GM19372 (cell line): ENCODE data around the gene SNTN.
"Not testable (repeated sequence)": the region's sequence is repeated elsewhere in the genome, so short reads cannot be mapped to it uniquely, and the experiment has no call there.

Experiments used
- ATAC-seq: cut with Tn5 transposase; IDR thresholded peaks from one replicate; pipeline ENCODE4 v1.9.1; 2021; ENCODE audit warnings: mild to moderate bottlenecking, low read depth, moderate library complexity; ENCODE audit not compliant: unreplicated experiment

SNTN gene

GRCh38 chr3:63652066-63652725 is at the start of gene SNTN:
Gene SNTN (plus strand): TSS chr3:63652675. CDS start chr3:63652688, 13 bp downstream.
- ATAC-seq = no peak

GRCh38 chr3:63607716-63608115 is 44.8 kb upstream of the SNTN start:
- no peak for ATAC-seq

GRCh38 chr3:63609408-63609807 is 43.1 kb upstream of the SNTN start:
- no peak for ATAC-seq

GRCh38 chr3:63609834-63610233 is 42.6 kb upstream of the SNTN start:
- ATAC-seq = no peak

- ATAC-seq = no peak
Measured at GRCh38 chr3:63611382-63611781, 41.1 kb upstream of the SNTN start.

DNA sequence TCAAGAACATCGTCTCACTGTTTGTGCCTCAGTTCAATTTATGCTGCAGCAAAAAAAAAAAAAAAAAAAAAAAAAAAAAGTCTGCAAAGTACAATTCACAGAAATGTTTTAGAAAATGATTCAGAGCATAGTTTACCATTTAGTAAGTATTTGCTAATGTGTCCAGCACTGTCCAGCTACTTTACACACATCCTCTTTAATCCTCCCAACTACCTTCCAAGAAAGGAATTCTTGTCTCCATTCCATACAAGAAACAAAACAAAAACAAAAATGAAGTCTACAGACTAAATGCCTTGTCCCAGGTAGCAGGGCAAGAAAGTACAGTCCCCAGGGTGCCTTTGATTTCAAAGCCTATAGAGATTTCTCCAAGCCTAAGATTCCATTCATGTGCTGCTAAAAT is 38.9 kb upstream of the SNTN start:
- no peak for ATAC-seq

DNA sequence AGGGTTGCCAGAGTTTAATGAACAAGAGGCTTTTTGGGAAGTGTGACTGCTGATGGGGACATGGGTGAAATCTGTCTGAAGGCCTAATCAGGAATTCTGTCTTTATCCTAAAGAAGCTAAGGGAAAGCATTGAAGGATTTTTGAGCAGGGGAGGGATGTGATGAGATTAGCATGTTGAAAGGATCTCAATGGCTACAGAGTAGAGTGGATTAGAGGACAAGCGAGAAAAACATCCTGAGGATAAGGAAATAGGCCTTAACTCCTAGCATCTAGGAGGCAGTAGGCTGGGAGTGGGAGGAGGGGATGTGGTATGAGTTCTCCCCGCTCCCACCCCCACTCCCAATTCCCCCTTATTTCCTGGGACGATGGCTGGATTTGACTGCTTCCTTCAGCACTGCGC is 35.1 kb upstream of the SNTN start:
- ATAC-seq = no peak

DNA sequence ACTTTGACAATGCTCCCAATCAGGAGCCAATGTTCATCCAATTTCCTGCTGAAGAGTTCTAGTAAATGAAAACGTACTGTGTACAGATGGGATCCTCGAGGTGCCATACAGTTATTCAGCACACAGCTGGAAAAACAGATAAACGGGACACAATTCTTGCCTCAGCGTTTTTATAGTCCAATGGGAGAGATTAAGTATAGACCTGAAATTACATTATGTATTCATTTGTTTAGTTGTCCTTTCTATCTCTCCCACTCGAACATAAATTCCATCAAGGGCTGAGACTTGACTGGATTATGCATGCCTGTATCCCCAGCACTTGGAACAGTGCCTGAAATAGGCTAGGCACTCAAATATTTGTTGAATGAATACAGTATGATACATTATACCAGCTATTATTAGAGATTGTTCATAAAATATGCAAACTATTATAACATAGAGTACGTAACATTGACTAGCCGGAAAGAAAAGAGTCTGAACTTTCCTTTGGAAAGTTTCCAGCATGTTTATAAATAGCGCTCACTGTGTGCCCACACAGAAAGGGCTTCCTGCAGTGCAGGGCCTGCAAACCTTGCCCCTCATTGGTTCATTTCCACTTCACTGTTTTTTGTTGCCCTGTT is 27.4 kb upstream of the SNTN start:
- ATAC-seq = no peak

GRCh38 chr3:63631670-63632069 is 20.8 kb upstream of the SNTN start:
- no peak for ATAC-seq

- ATAC-seq = no peak
Measured at GRCh38 chr3:63635186-63635585, 17.3 kb upstream of the SNTN start.

DNA sequence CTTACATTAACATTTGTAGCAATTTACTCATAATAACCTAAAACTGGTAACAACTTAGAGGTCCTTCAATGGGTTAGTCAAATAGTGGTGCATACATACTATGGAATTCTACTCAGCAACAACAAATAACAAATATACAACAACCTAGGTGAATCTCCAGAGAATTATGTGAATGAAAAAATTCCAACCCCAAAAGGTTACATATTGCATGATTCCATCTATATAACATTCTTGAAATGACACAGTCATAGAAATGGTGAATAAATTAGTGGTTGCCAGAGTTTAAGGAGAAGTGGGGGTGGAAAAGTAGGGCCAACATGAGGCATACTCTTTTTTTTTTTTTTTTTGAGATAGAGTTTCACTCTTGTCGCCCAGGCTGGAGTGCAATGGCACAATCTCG is 12.7 kb upstream of the SNTN start:
- no peak for ATAC-seq

DNA sequence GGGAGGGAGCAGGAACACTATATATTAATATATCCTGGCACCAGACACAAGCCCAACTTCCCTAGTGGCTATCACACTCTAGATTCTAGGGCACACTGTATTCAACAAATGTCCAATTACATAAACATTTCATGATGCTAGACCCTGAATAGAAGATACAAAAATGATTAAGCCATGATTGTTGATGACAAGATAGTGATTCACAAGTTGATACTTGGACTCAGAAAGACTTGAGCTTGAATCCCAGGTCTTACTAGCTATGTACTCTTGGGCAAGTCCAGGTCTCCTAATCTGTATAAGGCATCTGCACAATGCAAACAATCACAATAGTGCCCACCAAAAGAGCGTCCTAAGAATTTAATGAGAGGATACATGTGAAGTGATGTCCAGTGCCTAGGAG is 10.0 kb upstream of the SNTN start:
- ATAC-seq = no peak

- no peak for ATAC-seq
Measured at GRCh38 chr3:63644212-63644797, 8.2 kb upstream of the SNTN start.

DNA sequence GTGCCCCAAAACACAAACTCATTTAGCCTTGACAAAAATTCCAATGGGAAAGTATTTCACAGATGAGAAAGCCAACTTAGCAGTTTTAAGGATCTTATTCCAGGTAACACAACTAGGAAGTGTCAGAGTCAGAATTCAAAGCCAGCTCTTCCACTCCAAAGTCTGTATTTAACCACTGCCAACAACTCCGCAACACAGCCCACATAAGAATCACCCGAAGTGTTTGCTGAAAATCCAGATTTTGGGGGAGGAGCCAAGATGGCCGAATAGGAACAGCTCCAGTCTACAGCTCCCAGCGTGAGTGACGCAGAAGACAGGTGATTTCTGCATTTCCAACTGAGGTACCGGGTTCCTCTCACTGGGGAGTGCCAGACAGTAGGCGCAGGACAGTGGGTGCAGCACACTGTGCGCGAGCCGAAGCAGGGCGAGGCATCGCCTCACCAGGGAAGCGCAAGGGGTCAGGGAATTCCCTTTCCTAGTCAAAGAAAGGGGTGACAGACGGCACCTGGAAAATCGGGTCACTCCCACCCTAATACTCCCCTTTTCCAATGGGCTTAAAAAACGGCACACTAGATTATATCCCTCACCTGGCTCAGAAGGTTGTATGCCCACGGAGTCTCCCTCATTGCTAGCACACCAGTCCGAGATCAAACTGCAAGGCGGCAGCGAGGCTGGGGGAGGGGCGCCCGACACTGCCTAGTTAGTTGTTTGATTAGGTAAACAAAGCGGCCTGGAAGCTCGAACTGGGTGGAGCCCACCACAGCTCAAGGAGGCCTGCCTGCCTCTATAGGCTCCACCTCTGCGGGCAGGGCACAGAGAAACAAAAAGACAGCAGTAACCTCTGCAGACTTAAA is 7.3 kb upstream of the SNTN start:
- not testable (repeated sequence) for ATAC-seq

DNA sequence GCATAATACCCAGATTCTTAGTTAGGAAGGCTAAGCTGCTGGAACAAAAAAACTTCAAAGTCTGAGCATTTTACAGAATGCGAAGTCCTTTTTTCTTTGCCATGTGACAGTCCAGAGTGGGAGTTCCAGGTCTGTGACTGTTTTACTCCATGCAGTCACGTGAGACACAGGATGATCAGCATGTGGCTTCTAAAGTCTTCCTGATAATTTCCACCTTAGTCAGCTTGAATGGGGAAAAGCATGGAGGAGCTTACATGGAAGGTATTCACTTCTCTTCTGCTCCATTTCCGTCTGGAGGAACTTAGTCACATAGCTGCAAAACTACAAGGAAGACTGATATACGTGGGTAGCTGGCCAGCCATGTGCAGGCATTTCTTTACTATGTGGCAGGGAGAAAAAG is 1.7 kb downstream of the SNTN start:
- no peak for ATAC-seq

DNA sequence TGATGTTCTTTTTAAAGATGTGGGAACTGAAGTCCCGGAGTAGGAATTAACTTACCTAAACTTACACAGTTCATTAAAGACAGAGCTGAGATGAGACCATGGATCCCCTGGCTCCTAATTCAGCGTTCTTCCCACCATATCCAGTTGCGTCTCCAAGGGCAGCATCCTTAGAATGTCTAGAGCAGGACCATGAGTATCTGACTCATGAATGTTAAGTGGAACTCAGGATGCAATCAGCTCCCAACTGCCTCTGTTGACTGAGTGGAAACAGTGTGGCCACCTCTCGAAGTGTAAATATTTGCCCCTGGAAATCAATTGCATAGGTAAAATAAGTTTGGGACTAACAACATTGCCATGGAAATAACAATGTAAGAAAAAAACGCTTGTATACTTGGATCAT is 2.5 kb downstream of the SNTN start:
- no peak for ATAC-seq

DNA sequence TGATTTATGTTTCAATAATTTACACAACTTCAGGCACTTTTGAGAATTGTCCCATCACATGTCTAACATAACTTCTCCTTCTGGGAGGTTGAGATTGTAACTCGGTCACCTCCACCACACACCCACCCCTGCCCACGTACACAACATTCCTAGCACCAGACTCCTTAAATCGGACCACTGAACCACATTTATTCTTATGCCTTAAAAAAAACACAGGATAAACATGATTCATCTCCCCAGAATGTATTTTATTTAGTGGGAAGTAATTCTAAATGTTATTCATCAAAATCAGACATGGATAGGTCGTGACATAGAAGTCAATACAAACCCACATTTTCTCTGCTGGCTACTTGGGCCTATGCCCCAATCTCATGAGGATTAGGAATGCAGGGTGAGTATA is 3.0 kb downstream of the SNTN start:
- no peak for ATAC-seq

GRCh38 chr3:63656786-63657185 is 4.3 kb downstream of the SNTN start:
- ATAC-seq = no peak

DNA sequence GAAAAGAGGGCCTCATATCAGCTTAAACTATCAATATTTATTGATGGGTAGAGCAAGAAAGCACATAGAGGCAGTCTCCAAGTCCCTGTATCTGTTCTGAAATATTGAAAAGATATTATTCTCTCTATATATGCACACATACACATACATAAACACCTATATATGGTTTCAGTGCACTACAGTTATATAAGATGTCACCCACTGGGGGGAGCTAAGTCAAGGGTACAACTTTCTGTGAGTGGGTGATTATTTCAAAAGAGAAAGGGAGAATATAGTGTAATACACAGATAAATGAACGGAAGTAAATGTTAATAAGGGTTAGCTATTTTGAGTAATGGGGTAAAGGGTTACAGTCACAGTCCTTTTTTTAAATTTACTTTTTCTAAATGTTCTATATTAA is 8.8 kb downstream of the SNTN start:
- no peak for ATAC-seq

GRCh38 chr3:63662011-63662410 is 9.5 kb downstream of the SNTN start:
- ATAC-seq = no peak

DNA sequence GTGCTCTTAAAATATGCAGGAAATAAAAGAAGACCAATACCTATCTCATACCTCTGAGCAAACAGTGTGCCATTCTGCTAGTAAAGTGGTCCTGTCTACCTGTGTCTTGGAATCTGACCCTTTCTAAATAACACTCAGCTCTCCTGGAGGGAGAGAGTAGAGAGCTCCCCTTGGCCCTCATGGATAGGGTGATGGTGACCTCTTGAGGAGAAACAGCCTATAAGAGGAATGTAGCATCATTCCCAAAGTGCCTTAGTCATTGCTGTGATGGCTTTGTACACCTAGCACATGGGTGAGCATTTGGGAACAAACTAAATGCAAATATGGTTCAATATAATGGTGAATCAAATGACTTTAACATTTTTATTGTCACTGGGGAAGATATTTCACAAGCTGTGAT is 10.0 kb downstream of the SNTN start:
- ATAC-seq = no peak
